Measurements from ENCODE around the gene OLIG1.

GRCh38 chr21:33115631-33116510 lies 45.9 kb downstream of the OLIG1 start:
- TF ChIP-seq CTCF (IDR thresholded peaks at IDR 0.05; ENCODE audit: insufficient read depth, low read length) (no peak), POLR2AphosphoS5 (IDR thresholded peaks at IDR 0.05; ENCODE audit: low read depth) (0 out of 2 replicates have a peak, but pooled peaks have one; percentile 13), GABPA (IDR thresholded peaks at IDR 0.05; ENCODE audit: low read depth) (no peak), SPI1 (IDR thresholded peaks at IDR 0.05; ENCODE audit: borderline replicate concordance, low read depth) (no peak)
